Neural cell (in vitro differentiated cells): ENCODE data around the gene SLC25A24.

ENCODE experiments used
- CTCF ChIP-seq: fragments of 450-650 bp; IDR thresholded peaks from 2 replicates; pipeline ENCODE4 v1.5.1; 2014; ENCODE audit warnings: antibody characterized with exemption, mild to moderate bottlenecking, moderate library complexity; ENCODE audit not compliant: poor library complexity, severe bottlenecking
- EZH2 ChIP-seq: fragments of 200-600, 300-800 bp; shearing (Covaris generic), sonication (generic); IDR thresholded peaks from 2 replicates; pipeline ENCODE4 v1.6.1; 2014; ENCODE audit warnings: antibody characterized with exemption, low read length, borderline replicate concordance, mild to moderate bottlenecking; ENCODE audit not compliant: insufficient read depth, poor library complexity, severe bottlenecking
- MXI1 ChIP-seq: fragments of 450-650 bp; conservative IDR thresholded peaks from 2 replicates; pipeline ENCODE4 v1.6.1; 2014; ENCODE audit warnings: antibody characterized with exemption, mild to moderate bottlenecking; ENCODE audit not compliant: poor library complexity, severe bottlenecking
- REST ChIP-seq: IDR thresholded peaks from 2 replicates; pipeline ENCODE4 v1.6.1; 2012; ENCODE audit warnings: borderline replicate concordance
- SMC3 ChIP-seq: fragments of 450-650 bp; conservative IDR thresholded peaks from 2 replicates; pipeline ENCODE4 v1.6.1; 2014; ENCODE audit warnings: antibody characterized with exemption, mild to moderate bottlenecking, moderate library complexity; ENCODE audit not compliant: poor library complexity
- TAF1 ChIP-seq: IDR thresholded peaks from 2 replicates; pipeline ENCODE4 v1.6.1; 2012; ENCODE audit warnings: low read depth

- no peak for TF ChIP-seq CTCF
- TF ChIP-seq MXI1: no peak
- no peak for TF ChIP-seq EZH2
- no peak for TF ChIP-seq REST
- no peak for TF ChIP-seq SMC3
- no peak for TF ChIP-seq TAF1
Measured at GRCh38 chr1:108182959-108183700, 17.0 kb downstream of the SLC25A24 start.
